HG03469 (cell line): ENCODE data around the gene RRAGC.
"Not testable (repeated sequence)": the region's sequence is repeated elsewhere in the genome, so short reads cannot be mapped to it uniquely, and the experiment has no call there.

ENCODE experiments used
- ATAC-seq: cut with Tn5 transposase; IDR thresholded peaks from one replicate; pipeline ENCODE4 v1.9.1; 2021; ENCODE audit warnings: mild to moderate bottlenecking, moderate library complexity, moderate number of reproducible peaks; ENCODE audit not compliant: unreplicated experiment

RRAGC gene

DNA sequence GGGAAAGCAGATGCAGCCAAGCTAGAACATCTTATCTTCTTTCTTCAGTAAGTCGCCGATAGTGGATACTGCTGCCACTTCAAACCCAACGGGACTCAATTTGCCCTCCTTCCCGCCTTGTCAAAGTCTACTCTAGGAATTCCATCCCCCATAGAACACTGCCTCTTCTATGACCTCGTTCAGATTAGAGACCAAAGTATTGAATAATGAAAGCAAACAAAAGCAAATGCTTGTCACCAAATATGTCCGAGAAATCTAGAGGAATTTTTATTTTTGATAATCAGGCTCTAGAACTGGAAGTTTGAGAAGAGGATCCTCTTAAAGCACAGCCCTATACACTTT is 853 bp upstream of the RRAGC start:
- ATAC-seq: no peak

- ATAC-seq: peak; percentile 20
Observed at GRCh38 chr1:38858833-38859560, 575 bp downstream of the RRAGC start.

- ATAC-seq: no peak
Observed at GRCh38 chr1:38852780-38853179, 6.8 kb downstream of the RRAGC start.

DNA sequence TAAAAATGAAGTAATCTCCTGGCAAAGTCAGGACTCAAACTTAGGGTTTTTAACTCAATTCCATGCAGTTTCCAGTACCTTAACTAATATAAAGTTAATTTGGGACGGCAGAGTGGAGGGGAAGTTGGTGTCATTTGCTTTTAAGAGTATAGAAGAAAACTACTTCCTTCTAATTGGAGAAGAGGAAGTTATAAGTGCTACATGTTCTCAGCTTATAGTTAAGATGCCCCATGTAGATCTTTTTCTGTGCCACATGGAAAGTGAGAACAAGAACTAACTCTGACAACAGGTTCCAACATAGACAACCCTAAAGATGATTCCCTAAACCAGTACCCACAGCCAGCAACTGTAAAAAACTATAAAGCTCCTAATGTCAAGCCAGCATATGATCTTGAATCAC is 11.5 kb downstream of the RRAGC start:
- no peak for ATAC-seq

DNA sequence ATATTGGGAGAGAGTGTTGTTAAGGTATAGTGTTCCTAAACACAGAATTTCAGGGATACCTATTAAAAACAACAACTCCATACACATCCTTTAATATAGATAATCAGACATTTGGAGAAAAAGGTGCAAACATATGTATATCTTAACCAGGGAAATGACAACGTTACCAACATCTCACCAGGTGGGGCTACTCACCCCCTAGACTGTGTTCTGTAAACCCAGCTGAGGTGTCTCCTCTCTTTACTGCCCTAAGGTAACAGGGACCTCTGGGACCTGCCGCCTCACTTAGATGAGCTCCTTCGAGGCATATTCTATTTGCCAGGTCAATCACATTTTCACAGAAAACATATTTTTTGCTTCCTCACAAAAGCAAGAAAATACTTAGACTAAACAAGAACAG is 13.4 kb downstream of the RRAGC start:
- ATAC-seq: no peak

GRCh38 chr1:38845088-38845487 is 14.5 kb downstream of the RRAGC start:
- not testable (repeated sequence) for ATAC-seq

DNA sequence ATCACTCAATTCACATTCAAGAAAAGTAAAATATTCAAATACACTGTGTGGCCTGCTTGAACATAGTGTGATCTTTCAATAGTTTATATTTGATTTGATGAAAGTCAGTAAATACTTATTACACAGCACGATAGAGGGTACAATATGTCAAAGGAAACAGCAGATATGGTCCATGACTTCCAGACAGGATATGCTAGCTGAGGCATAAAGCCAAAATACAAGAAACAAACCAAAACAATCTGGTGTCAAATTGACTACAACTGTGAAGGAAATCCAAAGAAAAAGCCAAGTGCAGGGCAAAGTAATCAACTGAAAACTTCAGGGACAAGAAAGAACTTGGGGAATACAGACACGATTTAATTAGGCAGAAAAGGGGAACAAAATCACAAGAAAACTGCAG is 19.3 kb downstream of the RRAGC start:
- ATAC-seq: no peak

- no peak for ATAC-seq
Observed at GRCh38 chr1:38839363-38839762, 20.2 kb downstream of the RRAGC start.

GRCh38 chr1:38836316-38836715 is 23.3 kb downstream of the RRAGC start:
- ATAC-seq: not testable (repeated sequence)

DNA sequence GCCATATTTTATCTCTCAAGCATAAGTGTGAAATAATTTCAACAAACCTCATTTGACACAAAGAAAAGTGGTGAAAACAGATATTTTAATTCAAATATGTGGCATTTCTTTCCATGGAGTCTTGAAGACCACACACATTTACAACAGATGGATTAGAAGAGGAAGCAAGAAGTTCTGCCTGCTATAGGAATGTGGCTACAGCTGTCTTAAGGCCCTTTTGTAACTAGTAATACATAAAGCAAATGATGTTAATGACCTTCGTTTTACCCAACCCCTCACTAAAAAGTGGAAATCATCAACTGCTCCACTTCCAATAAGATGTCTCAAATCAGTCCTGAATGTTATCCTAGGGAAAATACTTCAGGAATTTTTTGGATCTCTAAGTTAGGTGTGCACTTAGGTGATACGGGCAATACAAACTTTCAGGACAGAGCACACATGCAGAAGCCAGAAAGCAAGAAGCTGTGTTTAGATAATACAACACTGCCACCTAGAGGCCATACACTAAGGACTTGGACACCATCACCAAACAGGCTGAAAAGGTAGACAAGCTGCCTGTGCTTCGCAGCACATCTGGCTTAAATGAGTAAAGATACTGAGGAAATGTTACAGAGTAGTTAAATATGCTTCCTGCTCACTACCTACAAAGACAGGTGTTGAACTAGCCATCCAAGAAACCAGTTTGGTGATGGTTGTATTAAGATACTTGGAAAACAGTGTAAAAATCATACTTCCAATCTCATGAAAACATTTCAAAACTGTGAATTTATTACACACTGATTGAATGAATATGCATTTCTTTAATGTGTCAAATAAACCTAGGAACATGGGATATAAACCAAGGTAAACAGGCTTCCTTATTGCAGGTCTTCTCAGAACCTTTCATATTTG is 24.4 kb downstream of the RRAGC start:
- no peak for ATAC-seq

DNA sequence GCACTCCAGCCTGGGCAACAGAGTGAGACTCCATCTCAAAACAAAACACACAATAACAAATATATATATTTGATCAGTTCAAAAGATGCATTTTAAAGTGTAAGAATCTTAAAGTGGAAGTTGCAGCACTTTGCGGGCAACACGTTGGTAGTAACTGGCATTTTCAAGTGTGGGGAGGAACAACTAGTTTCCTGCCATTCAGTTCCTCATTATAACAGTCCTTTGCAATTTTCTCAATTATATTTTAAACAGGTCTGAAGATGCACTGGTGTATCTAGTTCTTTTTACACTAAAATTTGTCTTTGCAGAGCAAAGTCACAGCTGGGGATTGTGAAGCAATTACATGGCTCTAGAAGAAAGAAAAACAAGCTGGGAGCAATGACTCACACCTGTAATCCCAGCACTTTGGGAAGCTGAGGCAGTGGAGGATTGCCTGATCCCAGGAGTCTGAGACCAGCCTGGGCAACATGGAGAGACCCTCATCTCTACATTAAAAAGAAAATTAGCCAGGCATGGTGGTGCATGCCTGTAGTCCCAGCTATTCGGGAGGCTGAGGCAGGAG is 25.3 kb downstream of the RRAGC start:
- no peak for ATAC-seq

- no peak for ATAC-seq
Observed at GRCh38 chr1:38833146-38833545, 26.4 kb downstream of the RRAGC start.

DNA sequence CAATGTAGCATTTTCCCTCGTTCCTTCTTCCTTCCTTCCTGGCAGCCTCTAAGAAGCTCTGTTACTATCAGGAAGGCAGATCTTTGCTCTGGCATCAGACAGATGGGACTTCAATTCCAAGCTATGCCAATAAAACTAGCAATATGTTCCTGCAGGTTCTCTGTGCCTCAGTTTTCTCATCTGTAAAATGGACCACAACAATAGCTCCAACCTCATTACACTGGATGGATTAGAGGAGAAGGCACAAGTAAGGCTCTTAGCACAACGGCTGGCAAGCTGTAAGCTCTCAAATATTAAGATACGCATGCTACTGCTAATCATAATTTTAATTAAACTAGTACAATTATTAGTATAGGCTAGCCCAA is 27.2 kb downstream of the RRAGC start:
- no peak for ATAC-seq

GRCh38 chr1:38831731-38832369 is 27.7 kb downstream of the RRAGC start:
- ATAC-seq: no peak

DNA sequence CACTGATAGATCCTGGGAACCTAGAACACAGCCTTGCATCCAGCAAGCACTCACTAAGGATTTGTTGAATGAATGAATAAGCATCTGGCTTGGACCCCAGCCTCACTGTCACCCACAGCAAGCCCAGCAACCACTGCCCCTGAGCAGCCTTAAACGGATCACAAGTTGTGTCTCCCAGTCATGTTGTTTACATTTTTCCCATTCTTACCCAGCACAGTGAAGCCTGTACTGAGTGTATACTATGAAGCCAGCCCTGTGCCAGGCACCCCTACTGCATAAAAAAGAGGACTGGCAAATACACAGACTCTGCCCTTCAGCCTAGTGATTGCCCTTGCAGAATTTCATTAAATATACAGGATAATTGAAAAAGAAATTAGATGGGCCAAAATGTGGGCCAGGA is 30.2 kb downstream of the RRAGC start:
- ATAC-seq: no peak

DNA sequence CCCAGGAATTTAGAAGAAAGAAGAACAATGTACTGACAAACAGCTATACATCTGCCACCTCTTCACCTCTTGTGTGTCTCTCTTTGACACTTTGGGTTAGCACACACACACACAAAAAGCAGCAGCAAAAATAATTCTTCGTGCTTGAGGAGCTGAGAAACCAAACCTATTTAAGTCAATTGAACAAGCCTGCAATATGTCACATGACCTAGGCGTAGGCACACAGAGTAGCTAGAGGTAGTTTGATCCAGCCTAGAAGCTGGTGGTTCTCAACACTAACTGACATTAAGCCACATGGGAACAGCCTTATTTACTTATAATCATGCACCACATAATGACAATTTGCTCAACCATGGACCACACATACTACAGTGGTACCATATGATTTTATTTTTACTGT is 32.3 kb downstream of the RRAGC start:
- no peak for ATAC-seq

DNA sequence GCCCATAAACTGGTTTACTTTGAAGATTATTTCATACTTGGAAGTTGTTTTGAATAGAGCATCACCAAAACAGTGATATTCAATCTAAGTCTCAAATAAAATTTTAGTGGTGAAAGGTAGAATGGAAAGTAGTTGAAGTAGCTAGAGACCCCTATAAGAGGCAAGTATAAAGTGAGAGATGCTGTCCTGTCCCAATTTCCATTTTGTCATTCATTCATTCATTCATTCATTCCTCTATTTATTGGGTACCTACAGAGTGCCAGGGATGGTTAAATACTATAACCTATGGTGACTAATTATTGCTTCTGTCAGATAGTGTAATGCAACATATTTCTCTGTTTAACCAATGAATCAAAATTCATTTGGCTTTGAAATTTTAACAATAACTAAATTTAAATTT is 32.7 kb downstream of the RRAGC start:
- no peak for ATAC-seq

DNA sequence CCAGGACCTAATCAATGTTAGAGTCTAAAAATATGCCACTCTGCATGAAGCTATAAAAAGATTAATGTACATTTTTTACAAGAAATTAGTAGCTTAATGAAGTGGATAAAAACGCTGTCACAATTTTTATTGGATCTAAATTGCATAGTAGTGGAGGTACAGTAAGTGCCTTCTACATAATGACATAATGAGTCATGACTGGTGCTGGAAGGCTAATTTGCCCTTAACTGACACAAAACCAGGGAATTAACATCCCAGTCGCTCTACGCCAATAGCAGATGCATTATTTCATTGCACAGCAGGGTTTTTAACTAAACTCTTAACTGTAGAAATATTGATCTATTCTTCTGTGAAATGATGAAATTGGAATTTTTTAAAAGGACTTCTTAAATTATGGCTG is 33.3 kb downstream of the RRAGC start:
- no peak for ATAC-seq

DNA sequence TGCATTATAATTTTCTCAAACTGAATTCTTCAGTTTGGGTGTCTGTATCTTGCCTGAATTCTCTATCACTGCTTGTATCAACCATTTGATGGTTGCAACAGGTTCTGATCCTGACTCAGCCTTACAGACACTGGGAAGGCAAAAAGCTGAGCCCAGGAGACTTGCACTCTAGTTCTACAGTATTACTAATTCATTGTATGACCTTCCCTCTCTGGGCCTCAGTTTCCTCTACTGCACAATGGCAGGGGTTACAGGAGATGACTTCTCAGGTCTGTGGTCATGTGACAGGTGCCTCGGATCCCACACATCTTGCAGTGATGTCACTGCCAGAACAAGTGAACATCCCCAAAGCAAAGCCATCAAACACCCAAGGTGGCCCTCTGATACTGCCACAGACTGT is 38.7 kb downstream of the RRAGC start:
- no peak for ATAC-seq

- no peak for ATAC-seq
Observed at GRCh38 chr1:38819516-38819915, 40.1 kb downstream of the RRAGC start.

DNA sequence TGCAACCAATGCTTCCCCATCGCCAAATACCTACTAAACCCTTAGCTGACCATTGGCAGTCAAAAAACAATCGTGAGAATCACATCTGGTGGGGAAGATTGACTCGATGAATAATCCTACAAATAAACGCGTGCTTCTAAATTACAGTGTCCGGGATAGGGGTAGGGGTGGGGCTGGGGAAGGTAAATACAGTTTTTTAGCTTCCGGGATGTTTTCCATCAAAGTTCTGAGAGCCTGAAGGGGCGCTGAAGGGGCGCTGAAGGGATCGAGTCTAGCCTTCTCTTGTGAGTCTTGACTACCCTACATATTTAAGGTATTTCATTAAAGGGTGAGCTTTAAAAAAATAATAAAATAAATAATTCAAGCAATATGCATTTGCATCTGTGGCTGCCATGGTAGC is 40.5 kb downstream of the RRAGC start:
- no peak for ATAC-seq
